Activated T-helper 1 cell treated with Interleukin-2 at 50 U/mL for 16 hours (primary cell): ENCODE data around the gene SRSF3.

Experiments used
- DNase-seq: peaks from one replicate; pipeline ENCODE4 v3.0.0-alpha.2; 2020; ENCODE audit warnings: low read depth

SRSF3 gene

DNA sequence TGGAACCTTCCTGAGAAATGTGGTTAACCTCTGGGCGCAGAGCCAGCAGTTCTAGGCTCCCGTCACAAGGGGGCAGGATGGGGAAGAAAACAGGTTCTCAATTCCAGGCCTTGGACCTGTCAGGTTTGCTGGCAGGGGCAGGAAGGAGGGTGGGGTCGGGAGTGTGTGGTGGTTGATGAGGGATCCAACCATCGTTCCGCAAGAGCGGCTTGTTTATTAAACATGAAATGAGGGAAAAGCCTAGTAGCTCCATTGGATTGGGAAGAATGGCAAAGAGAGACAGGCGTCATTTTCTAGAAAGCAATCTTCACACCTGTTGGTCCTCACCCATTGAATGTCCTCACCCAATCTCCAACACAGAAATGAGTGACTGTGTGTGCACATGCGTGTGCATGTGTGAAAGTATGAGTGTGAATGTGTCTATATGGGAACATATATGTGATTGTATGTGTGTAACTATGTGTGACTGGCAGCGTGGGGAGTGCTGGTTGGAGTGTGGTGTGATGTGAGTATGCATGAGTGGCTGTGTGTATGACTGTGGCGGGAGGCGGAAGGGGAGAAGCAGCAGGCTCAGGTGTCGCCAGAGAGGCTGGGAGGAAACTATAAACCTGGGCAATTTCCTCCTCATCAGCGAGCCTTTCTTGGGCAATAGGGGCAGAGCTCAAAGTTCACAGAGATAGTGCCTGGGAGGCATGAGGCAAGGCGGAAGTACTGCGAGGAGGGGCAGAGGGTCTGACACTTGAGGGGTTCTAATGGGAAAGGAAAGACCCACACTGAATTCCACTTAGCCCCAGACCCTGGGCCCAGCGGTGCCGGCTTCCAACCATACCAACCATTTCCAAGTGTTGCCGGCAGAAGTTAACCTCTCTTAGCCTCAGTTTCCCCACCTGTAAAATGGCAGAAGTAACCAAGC is 29.6 kb downstream of the SRSF3 start:
- peak; percentile 60 for DNase-seq

DNA sequence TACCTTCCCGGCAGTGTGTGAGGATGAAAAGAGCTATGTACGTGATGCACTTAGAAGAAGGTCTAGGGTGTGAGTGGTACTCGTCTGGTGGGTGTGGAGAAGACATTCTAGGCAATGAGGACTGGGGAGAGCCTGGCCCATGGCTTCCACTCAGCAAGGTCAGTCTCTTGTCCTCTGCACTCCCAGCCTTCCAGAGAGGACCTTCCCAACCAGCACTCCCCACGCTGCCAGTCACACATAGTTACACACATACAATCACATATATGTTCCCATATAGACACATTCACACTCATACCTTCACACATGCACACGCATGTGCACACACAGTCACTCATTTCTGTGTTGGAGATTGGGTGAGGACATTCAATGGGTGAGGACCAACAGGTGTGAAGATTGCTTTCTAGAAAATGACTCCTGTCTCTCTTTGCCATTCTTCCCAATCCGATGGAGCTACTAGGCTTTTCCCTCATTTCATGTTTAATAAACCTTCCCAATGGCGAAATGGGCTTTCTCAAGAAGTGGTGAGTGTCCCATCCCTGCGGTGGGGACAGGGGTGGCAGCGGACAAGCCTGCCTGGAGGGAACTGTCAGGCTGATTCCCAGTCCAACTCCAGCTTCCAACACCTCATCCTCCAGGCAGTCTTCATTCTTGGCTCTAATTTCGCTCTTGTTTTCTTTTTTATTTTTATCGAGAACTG is 30.4 kb downstream of the SRSF3 start:
- DNase-seq = no peak

DNA sequence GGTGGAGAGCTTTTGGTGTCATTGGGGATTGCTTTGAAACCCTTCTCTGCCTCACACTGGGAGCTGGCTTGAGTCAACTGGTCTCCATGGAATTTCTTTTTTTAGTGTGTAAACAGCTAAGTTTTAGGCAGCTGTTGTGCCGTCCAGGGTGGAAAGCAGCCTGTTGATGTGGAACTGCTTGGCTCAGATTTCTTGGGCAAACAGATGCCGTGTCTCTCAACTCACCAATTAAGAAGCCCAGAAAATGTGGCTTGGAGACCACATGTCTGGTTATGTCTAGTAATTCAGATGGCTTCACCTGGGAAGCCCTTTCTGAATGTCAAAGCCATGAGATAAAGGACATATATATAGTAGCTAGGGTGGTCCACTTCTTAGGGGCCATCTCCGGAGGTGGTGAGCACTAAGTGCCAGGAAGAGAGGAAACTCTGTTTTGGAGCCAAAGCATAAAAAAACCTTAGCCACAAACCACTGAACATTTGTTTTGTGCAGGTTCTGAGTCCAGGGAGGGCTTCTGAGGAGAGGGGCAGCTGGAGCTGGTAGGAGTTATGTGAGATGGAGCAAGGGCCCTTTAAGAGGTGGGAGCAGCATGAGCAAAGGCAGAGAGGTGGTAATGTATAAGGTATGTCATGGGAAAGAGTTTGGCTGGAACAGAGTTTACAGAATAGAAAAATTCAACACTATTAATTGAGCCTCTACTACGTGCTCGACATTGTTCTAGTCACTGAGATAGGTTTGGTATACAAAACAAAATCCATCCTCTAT is 31.2 kb downstream of the SRSF3 start:
- DNase-seq = no peak

DNA sequence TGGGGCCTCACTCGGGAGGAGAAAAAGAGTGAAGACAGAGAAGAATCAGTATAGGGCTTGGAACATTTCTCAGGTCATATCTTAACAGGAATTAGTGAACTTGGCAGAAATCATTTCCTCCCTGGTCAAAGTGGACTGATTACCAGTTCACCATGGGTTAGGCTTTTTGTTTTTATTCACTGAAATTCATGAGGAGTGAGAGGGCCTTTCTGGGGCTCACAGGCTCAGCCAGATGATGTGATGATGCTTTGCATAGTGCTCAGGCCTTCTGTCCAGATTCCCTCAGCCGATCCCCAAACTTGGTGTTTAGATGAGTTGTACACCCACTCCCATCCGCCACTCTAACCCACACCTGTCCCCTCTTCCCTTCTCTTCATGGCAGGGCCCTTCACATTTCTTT is 32.5 kb downstream of the SRSF3 start:
- no peak for DNase-seq

DNA sequence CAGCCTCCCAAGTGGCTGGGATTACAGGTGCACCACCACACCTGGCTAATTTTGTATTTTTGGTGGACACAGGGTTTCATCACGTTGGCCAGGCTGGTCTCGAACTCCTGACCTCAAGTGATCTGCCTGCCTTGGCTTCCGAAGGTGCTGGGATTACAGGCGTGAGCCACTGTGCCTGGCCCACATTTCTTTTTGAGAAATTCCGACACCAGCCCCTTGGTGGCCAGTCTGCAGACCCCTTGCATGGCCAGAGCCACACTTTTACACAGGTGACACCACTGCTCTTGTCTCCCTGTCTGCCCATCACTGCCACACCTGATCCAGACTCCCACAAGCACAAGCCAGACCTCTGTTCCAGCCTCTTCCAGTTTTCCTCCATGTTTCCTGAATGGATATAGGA is 33.0 kb downstream of the SRSF3 start:
- DNase-seq = no peak

DNA sequence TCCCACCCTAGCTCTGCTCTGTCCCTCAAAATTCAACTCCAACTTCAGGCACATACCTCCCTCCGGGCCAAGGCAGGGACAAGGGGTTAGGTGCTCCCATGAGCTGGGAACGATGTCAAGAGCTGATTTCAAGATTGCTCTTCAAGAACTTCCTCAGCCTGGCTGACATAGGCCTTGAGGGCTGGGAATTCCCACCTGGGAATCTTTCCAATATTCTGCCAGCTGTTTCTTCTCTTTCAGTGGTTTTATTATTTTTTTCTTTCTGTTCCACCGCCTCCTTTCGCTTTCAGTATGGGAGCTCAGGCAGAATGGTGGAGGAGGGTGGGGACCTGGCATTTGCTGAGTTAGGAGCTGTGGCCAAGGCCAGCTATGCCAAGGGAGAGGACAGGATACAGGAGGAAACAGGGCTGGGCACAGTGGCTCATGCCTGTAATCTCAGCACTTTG is 33.7 kb downstream of the SRSF3 start:
- DNase-seq = no peak

DNA sequence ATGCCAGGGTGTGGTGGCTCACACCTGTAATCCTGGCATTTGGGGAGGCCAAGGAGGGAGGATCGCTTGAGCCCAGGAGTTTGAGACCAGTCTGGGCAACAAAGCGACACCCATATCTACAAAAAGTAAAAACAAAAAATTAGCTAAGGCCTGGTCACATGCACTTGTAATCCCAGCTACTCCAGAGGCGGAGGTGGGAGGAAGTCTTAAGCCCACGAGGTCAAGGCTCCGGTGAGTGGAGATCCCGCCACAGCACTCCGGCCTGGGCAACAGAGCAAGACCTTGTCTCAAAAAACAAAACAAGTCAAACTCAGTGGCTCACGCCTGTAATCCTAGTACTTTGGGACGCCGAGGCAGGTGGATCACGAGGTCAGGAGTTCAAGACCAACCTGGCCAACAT is 35.6 kb downstream of the SRSF3 start:
- no peak for DNase-seq

DNA sequence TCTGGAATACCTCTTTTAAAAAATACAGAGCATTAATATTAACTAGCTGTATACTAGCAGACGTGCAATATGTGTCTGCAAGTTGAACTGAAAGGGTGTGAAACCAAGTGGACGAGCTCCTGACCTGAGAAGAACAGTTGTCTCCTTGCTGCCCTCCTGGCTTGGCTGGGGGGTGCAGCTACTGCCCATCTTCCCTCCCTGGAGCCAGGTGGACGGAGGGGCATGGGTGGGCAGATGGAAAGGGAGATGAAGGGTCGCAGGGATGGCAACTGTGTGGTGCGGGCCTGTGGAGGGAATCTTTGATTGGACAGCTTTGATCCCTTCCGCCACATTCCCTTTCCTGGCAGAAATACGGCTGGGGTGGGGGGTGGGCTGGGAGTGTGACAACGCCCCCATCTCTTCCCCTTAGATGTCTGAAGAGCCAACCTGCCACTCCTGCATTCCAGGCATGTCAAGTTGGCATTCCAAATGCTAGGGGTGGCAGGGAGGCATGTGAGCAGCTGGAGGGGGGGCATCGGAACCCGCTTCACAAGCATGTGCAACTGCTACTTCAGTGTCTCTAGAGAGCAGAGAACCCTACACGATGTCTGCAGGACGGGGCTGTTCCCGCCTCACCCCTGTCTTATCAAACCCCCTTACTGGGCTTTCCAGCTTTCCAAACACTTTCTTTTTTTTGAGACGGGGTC is 37.3 kb downstream of the SRSF3 start:
- DNase-seq = no peak

DNA sequence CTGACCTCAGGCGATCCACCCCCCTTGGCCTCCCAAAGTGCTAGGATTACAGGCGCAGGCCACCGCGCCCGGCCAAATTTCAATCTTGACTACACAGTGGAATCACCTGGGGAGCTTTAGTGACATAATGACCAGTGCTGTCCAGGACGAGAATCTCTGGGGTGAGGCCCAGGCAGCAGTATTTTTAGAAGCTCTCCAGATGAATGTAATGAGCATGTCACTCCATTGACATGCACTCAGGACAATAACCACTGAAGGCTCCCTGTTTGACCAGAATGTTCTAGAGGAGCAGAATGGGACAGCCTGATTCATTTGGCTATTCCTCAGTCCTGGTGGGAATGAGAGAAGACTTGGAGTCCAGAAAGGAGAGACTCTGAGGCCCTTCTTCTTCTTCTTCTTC is 39.2 kb downstream of the SRSF3 start:
- no peak for DNase-seq

DNA sequence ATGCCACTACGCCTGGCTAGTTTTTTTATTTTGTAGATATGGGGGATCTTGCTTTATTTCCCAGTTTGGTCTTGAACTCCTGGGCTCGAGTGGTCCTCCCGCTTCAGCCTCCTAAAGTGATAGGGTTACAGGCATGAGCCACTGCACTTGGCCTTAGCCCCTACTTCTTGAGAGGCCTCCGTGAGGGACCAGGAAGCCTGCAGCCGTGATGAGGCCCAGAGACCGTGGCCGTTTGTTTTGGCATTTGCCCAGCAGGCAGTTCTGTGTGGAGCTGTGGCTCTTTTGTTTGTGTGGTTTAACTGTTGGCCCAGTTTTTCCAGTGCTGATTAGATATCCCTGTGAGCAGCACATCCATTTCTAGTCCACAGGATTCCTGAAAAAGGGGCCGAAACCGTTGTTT is 39.8 kb downstream of the SRSF3 start:
- DNase-seq = no peak

DNA sequence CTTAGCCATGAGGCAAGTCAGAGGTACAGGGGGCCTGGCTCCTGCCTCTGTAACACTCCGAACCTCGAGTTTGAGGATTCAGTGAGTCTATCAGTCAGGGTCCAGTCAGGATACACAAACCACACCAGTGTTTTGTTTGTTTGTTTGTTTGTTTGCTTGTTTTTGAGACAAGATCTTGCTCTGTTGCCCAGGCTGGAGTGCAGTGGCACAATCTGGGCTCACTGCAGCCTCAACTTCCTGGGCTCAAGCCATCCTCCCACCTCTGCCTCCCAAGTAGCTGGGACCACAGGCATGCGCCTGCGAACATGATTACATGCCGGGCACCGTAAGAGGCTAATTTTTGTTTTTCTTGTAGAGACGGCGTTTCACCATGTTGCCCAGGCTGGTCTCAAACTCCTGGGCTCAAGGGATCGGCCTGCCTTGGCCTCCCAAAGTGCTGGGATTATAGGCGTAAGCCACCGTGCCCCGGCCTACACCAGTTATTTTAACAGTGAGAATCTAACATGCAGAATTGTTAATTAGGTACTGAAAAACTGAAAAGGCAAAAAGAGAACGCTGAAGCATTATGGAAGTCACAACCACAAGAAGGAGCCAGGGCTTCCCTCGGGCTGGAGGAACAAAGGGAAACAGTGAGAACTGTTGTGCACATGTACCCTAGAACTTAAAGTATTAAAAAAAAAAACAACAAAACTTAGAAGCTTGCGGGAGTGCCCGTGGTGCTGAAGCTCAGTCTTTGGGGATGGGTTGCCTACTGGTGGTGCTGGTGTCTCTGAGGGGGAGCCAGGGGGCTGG is 40.4 kb downstream of the SRSF3 start:
- DNase-seq = no peak

DNA sequence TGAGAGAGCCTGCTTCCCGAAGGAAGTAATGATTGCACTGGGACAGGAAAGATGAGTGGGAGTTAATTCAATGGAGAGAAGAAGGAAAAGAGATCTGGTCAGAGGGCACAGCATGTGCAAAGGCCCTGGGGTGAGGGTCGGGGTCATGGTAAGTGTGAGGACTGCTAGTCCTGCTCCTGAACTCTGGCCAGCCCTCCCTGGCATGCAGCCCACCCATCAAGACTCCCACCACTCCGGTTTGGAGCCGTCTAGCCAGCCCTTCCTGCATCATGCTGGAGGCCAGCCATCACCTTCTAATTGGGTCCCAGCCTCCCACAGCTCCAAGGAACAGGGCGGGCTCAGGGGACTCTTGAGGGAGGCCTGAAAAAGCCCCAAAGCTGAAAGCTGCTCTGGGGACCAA is 42.1 kb downstream of the SRSF3 start:
- DNase-seq = no peak

DNA sequence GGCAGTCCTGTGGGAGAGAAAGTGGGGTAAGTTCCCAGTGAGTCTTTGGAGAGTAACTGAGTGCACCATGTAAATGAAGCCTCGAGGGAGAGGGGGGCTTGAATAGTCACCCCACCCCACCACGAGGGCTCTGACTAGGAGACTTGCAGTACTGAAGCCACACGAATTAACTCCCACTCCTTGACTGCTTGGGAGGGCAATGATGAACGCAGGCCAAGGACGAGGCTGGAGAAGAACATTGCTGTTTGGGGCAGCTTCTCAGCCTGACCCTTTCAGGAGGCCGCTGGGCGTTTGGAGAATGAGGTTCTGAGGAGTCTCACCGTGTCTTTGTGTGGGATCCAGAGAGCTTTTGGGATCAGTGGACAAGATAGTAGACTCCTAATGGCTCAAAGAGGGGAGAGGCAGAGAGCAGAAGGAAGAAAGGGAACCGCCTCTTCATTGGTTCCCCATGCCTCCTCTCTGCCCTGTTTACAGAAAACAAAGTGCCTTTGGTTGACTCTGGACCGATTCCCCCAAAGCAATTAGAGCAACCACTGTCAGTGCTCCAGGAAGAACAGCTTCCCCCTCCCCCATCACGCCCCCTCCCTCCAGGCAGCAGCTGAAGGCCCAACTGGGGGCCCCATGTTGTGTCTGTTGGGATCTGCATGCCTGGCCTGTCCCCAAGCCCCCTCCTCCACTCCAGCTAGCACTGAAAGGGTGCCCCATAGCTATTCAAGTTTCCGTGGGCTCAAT is 42.7 kb downstream of the SRSF3 start:
- DNase-seq = no peak

DNA sequence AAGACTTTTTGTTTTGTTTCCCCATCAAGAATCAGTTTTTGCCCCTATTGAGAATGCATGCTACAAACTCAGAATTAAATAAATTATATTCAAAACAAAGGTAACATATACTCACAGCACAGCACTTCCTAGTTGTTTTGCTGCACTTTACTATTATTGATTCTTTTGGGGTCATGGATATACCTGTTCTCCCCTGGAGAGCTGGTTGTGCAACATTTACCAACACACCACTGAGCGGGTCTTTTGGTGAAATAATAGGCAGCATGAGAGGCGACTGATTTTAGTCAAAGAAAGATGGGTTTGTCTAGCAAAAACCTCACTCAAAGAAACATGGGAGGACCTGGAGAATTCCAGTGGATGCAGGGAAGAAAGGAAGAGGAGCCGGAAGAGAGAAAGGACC is 44.4 kb downstream of the SRSF3 start:
- no peak for DNase-seq

DNA sequence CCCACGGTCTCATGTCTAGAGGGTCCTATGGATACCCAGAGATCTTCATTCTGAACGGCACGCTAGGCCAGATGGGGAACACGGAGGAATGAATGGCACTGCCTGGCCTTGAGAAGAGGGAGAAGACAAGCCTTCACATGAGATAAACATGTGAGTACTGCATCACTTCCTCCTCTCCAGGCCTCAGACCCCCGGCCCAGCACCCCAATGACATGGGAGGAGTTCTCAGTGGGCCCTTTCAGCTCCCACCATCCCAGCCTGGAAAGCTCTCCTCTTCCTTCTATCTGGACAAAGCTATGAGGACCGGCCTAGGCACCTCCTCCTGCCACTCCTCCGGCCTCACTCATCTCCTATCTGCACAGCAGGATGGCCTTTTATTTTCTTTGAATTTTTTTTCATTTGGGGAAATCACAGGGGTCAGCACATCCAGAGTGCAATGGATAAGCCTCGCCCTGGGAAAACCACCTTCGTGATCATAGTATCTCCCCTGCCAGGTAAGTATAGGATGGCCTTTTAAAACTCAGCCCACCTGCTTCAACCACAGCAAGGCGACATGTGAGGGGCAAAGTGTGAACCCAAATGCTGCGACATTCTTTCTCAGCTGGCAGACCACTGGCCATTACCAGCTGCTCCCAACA is 45.1 kb downstream of the SRSF3 start:
- DNase-seq = no peak

DNA sequence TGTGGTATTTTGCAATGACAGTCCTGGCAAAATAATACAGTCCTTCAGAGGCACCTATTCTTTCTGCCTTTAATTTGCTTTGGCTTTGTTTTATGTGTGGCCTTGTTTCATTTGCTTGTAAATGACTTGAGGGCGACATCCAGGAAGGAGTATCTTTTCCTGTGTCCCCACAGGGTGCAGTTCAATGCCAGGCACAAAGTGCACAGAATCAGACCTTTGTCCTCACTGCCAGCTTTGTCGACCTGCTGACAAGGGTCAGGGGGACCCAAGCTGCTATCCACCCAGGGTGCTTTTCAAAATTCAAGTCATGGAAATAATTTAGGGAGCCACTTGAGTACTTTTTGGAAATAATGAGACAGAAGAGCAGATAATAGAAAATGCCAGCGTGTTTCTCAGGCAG is 47.4 kb downstream of the SRSF3 start:
- DNase-seq = no peak

DNA sequence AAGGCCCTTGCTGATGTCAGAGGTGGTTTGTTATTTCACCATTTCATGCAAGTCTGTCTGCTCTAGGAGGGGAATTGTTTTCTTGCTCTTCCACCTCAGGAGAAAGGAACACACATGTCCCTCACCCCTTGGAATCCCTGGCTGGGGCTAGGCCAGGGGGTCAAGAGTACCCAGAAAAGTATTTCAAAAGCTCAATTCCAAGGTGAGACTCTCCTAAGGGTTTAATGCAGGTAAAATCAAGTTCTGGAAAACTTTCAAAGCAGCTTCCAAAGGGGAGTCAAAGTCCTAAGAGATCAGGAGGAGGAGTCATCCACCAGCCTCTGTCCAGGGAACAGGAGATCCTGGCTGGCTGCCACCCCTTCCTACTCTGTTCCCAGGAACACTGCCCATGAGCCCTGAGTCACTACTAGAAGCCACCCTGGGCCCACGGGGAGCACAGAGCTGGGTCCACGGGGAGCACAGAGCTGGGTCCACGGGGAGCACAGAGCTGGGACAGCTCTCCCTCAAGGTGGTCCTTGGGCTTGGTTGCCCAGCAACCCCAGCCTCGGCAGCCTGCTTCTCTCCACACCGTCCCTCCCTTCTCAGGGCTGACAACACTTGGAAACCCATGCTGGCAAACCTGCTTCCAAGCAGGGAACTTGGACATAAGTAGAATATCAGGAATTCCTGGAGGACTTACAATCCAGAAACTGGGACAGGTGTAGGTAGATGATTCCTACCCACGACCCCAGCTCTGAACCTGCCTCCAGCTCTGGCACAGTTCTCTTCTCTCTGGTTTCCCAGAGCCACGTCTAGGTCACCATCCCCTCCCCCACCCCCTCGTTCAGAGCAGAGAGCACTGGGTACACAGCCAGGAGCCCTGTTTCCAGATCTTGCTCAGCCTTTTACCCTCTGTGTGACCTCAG is 49.0 kb downstream of the SRSF3 start:
- DNase-seq = no peak

DNA sequence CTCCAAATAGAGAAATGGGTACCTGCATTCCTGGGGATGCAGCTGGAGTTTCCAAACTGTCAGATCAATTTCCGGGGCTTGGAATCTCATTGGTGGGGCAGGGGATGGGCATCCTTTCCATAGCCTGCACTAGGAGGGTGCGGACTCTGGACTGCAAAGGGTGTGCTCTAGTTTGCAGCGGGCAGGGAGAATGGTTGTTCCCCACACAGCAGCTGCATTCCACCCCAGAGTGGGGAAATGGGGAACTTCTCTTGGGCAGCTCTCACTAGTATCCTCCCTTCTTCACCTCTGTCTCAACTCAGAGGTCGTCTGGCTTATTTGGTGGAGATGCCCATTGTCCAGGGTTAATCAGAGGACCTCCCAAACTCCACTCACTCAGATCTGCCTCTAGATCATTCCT is 49.8 kb downstream of the SRSF3 start:
- DNase-seq = no peak

DNA sequence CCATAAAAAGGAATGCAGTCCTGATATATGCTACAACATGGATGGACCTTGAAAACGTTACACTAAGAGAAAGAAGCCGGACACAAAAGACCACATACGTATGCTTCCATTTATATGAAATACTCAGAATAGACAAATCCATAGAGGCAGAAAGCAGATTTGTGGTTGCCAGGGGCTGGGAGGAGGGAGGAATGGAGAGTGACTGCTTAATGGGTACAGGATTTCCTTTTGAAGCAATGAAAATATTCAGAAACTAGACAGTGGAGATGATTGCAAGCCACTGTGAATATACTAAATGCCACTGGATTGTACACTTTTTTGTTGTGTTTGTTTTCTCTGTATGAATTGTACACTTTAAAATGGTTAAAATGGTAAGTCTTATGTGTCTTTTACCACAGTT is 54.9 kb downstream of the SRSF3 start:
- DNase-seq = no peak
